ENCODE results near the gene SH3GL1. TPM values are rescaled to one million over a fixed set of nuclear protein-coding genes. Genes with fewer than 3 reads are reported as not detected.
"Not testable (repeated sequence)": the region's sequence is repeated elsewhere in the genome, so short reads cannot be mapped to it uniquely, and the experiment has no call there.

The SH3GL1 gene
- total RNA-seq, 1 donor from 2014 or later = 24.7 TPM

GRCh38 chr19:4342615-4343369 lies 57.6 kb downstream of the SH3GL1 start:
- peak; percentile 100 for DNase-seq

GRCh38 chr19:4342314-4342614 lies 58.1 kb downstream of the SH3GL1 start:
- no peak for DNase-seq

- DNase-seq = no peak
Observed at GRCh38 chr19:4338441-4339355, 61.6 kb downstream of the SH3GL1 start, which contains the start of gene STAP2. TSS of gene STAP2 (minus strand) at chr19:4338827. CDS start at chr19:4338753, 74 bp downstream.

GRCh38 chr19:4337906-4338440 lies 62.4 kb downstream of the SH3GL1 start:
- DNase-seq = no peak

GRCh38 chr19:4334929-4335570 lies 65.3 kb downstream of the SH3GL1 start:
- no peak for DNase-seq

- no peak for DNase-seq
Observed at GRCh38 chr19:4329858-4330257, 70.5 kb downstream of the SH3GL1 start.

- not testable (repeated sequence) for DNase-seq
Observed at GRCh38 chr19:4328991-4329681, 71.2 kb downstream of the SH3GL1 start.

GRCh38 chr19:4328243-4328990 lies 71.9 kb downstream of the SH3GL1 start:
- DNase-seq = peak; percentile 96

GRCh38 chr19:4327877-4328242 lies 72.5 kb downstream of the SH3GL1 start:
- DNase-seq = no peak

- DNase-seq = no peak
Observed at GRCh38 chr19:4327252-4327876, 73.0 kb downstream of the SH3GL1 start.

GRCh38 chr19:4326837-4327251 lies 73.5 kb downstream of the SH3GL1 start:
- no peak for DNase-seq

- DNase-seq = no peak
Observed at GRCh38 chr19:4326215-4326836, 74.0 kb downstream of the SH3GL1 start.

GRCh38 chr19:4324228-4324627 lies 76.1 kb downstream of the SH3GL1 start:
- no peak for DNase-seq

GRCh38 chr19:4323692-4324091 lies 76.7 kb downstream of the SH3GL1 start:
- no peak for DNase-seq

GRCh38 chr19:4322942-4323665 lies 77.2 kb downstream of the SH3GL1 start:
- no peak for DNase-seq

GRCh38 chr19:4320419-4320818 lies 79.9 kb downstream of the SH3GL1 start:
- DNase-seq = no peak

- no peak for DNase-seq
Observed at GRCh38 chr19:4319067-4319718, 81.2 kb downstream of the SH3GL1 start.

- DNase-seq = no peak
Observed at GRCh38 chr19:4318460-4318859, 81.9 kb downstream of the SH3GL1 start.

- DNase-seq = no peak
Observed at GRCh38 chr19:4316956-4317355, 83.4 kb downstream of the SH3GL1 start.

Data from skin of body (tissue), 2 donors.